NCI-H774 (cell line): ENCODE measurements around the gene TMEM125.
A peak's percentile ranks its signal among the peaks of the same experiment; 100 is the strongest.

Source experiments
- DNase-seq: peaks from one replicate; lab custom pipeline; 2025; lab: John Stamatoyannopoulos, UW

Gene TMEM125

DNA sequence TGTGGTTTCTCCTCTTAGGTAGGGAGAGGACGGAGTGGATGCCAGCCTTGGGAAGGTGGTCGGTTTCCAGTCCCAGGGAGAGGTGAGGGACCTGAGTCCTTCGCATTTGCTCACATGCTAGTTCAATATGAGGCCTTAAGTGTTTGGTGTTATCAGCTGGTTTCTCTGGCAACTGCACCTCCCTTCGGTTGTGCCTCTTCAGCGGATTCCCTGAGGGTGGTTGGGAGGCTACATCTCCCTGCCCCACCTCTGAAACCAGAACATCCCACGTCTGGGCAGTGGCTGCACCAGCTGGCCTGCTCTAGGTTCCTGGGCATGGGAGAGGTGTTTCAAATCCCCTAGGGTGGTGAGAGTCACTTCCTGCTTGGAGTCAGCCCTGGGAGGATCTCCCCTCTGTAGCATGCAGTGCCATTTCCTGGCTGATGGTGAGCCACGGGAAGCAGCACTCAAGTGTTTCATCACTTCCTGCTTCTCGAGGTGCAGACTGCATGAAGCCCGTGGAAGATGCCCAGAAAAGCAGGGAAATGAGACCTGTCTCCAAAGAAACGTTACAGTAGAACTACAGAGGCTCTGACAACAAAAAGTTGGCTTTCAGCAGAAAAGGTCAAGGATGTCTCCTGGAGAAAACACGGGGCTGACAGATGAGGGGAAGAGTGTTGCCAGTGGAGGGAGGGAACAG, 4.5 kb downstream of the TMEM125 start:
- DNase-seq, result peak; percentile 30

DNA sequence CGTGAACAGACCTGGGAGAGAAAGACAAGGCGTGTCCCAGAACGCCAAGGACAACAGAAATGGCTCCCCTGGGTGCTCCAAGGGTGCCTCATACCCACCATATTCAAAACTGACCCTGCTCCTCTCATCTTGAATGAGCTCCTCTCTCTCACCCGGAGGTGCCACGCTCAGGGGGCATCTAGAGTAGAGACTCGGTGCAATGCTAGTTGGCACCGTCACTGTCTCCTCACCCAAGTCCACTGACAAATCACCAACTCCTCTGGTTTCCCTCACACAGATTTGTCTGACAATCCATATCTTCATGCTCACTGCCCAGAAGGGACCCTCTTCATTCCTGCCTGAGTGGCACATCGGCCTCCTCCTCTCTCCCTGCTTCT, 5.0 kb downstream of the TMEM125 start:
- DNase-seq, result no peak

DNA sequence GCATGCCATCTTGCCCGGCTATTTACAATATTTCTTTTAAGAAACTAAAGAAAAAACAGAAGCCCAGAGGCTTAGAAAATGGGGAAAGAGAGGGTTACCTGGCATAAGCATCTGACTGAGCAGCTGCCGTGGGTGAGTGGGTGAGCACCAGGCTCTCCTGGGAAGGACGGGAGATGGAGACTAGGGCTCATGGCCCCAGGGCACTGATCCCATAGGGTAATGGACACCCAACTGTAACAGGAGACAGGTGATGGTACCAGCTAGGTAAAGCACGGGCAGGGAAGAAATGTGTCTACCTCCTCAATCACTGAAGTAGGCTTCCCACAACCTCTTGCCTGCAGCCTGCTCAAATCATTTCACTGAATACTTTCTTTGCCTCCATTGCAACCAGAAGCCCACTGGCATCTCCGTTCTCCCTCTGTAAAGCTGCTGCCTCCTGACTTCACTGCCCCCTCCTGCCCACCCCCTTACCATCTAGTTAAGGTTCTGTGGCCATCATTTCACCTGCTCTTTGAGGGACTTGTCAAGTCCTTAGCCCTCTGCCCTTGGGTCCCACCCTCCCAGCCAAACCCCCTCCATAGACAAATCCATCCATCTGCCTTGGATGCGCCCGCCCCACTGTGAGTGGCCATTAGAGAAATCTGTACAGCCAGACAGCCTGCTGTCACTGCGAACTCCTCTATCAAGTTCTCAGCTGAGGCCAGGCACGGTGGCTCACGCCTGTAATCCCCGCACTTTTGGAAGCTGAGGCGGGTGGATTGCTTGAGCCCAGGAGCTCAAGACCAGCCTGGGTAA, 6.2 kb downstream of the TMEM125 start:
- DNase-seq, result no peak

DNA sequence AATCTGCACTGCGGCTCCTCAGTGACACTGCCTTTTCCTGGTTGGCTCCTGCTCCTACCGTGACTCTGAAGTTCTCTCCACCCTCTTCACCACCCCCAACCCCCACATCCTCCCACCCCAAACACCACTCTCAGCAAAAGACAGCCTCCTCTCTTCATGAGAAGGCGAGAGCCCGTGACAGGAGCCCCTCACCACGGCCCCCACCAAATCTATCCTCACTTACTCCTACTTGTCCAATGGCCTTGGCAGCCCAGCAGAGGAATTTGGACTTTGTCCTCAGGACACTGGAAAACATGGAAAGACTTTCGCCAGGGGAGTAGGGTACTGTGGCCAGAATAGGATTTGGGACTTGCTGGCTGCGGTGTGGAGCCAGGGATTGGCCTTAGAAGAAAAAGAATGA, 6.9 kb downstream of the TMEM125 start:
- no peak for DNase-seq

DNA sequence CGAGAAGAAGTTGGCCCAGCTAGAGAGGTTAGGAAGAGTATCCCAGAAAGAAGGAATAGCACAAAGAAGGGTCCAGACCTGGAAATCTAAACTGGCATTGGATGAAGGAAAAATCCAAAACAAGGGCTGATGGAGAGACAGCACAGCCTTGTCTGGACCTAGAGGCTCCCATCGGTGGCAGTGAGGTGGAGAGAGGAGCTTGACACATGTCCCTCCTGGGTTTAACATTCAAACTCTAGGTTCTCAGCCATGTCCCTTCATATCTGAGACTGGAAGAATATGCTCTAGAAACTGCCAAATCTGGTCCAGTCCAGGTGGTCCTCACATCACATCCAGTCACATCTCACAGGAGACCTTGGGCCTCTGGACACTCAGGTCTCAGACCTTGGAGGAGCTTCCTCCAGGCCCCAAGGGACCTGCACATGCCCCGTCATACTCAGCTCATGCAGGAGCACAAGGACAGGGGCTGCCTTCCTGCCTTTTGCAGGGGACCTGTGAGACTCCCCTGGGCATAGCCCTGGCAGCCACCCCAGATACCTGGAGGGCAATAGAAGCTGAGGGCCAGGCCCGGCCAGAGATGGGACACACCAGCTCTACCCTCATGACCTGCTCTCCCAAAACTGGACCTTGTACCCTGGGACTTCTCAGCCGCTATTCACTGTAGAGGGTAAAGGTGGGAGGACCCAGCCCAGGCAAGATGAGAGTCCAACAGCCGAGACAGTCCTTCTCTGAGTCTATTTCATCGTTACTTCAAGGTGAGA, 7.5 kb downstream of the TMEM125 start:
- DNase-seq, result no peak

DNA sequence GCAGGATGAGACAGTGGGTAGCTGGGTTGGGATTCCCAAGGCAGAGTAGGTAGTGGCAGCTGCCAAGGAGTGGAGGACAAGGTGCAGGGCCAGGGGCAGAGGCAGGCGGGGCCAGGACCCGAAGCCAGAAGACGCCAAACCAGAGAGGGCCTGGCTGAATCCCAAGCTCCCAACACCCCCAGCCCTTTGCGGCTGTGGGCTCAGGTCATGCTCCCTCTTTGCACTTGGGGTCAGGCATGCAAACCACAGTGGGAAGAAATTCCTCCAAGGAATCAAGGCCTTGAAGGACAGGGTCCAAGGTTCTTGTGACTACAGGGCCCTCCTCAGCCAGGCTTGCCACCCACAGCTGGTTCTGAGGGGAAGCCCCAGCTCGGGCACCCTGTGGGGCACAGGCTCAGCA, 9.4 kb downstream of the TMEM125 start:
- no peak for DNase-seq

DNA sequence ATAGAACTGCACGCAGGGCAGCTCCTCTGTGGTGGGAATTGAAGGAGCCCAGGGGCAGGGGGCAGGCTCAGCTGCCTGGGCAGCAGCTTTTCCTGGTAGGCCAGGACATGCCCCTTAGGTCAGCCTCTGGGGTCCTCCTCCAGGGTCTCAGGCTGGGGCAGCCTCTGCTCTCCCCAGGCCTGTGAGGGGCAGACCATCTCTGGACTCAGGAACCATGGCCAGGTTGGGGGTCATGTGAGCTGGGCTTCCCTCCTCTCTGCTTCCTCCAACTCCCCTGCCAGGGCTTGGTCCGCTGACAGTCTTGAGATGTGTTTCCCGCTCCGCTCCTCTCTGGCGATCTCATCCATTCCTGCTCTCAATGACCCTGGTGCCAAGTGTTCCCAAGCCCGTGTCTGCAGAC, 9.9 kb downstream of the TMEM125 start:
- DNase-seq, result no peak

DNA sequence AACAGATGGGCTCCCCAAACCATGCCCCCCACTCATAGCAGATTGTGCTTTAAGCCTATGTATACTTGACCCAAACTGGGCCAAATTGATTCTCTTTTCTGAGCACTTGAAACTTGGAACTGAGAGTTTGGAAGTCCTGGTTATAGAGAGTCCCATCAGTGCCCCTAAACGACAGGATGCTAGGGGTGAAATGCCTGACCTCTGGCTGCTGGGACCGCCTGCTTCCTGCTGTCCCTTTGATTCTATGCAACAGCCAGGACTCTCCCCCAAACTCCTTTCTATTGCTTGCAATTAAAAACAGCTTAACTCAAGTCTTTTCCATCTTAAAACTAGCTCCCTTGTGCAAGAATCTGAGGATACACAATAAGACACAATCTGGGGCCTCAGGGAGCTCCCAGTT, 10.9 kb downstream of the TMEM125 start:
- DNase-seq, result no peak

DNA sequence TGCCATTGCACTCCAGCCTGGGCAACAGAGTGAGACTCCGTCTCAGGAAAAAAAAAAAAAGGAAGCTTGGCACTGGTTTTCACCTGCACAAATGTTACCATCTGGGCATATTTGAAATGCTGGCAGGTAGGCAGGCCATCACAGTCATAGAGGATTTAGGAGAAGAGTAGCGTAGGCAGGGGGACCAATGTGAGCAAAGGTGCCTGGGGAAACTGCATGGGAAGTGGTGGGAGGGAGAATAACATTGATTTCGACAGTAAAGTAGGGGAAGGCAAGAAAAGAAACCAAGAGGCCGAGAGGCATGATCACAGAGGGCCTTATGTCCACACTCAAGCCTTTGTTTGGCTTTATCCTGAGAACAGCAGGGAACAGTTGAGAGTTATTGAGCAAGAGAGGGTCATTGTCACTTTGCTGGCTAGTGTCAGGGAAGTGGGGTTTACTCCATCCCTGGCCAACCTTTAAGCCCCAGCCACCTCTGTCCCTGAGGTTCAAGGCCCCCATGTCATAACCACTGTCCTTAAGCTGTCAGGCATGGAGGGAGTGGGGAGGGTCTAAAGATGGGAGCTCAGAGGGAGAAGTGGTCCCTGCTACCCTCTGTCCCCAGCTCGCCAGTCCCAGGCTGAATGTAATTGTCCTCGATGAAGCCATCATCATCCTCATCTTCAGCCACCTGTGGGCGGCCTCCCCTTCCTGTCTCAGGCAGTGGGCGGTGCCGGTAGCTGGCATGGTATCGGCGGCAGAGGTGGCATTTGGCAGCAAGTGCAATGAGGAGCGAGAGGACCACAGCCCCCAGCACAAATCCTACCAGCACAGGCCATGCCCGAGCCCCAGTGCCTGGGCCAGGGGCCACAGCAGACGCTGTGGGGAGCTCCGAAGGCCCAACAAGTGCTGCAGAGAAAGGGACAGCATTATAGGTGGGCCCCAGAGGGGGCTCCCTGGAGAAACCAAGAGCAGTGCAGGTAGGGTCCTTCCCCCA, 12.7 kb downstream of the TMEM125 start:
- DNase-seq, result peak; percentile 36

DNA sequence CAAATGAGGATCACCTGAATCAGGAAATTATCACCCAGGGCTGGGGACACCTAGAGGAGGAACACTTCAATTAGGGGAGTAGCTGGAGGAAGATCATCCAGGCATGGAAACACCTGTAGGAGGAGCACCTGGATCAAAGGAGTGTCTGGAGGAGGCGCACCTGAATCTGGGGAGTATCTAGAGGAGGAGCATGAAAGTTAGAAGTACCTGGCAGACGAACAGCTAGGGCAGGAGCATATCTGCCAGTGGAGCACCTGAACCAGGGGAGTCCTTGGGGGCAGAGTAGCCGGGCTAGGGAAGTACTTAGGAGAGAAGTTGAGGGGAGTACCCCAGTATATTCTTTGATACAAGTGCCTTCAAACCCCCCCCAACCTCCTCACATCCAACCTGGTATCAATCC, 14.3 kb downstream of the TMEM125 start:
- no peak for DNase-seq

DNA sequence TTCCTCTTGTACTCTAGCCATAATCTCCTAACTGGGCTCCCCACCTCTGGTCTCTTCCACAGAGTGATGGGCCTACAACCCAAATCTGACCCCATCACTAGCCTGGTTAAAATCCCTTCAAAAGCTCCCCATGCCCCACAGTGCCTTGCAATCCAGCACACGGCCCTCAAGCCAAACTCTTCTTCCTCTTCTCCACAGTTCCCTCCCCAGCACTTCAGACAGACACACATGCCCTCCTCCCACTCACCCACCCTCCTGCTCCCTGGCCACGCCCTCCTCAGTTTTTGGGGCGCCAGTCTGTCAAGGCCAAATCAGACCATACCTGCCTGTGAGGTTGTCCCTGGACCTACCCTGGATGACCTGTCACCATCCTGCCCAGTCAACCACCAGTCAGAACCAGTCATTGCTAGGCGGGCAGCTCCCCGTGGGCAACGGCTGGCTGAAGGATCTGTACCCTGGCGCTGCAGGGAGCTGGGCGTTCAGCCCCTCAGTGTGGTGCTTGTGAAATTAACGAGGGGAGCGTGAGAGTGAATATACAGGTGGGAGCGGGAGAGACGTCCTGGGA, 14.8 kb downstream of the TMEM125 start:
- DNase-seq, result no peak

DNA sequence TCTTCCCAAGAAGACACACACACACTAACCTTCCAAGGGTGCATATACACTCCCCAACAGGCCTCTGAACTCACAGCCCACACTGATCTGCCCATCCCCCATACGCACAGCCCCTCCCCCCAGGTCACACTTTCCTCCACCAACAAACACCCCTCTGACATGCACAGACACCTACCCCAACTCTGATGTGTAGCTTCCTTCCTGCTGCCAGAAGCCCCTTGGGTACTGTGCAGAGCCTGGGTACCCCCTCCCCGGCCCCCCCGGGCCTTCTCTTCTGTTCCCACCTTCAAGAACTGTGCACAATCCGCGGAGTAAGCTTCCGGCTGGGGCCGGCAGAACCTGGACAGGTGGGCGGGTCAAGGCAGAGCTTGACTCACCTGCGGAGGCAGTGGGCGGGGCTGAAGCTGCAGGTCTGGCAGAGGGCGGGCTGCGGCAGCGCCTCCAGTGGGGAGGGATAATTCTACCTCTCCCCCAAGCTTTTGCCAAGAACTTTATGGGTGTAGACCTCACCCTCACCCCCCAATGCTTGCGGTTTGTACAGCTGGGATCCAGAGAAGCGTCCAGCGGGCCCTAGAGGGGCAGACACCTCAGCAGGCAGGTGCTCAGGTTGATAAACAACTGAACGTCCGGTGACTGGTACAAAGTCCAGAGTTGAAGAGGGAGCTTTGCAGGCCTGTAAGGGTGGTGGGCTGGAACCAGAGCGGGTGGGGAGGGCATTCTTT, 15.6 kb downstream of the TMEM125 start, which contains the start of gene C1orf210:
Gene C1orf210, minus strand, starts transcription at position 313 of the 722 bp plus-strand sequence. CDS start 2,311 bp downstream, outside the sequence.
- DNase-seq, result peak; percentile 95

DNA sequence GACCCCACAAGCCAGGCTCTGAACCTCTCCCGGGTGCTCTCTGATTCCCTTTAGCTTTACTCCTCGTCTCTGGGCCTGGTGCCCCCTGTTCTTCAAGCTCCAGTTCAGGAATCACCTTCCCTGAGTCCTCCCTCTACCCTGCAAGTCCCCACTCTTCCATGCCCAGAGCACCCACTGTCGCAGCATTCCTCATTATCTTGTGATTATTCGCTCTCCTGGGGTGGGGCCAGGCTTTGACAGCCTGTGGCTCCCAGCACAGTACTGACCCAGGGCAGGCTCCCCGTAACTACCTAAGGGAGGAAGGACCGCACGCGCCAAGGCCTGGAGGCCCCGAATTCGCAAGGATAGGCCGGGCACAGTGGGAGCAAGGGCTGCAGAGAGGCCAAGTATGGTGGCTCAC, 16.3 kb downstream of the TMEM125 start:
- no peak for DNase-seq

DNA sequence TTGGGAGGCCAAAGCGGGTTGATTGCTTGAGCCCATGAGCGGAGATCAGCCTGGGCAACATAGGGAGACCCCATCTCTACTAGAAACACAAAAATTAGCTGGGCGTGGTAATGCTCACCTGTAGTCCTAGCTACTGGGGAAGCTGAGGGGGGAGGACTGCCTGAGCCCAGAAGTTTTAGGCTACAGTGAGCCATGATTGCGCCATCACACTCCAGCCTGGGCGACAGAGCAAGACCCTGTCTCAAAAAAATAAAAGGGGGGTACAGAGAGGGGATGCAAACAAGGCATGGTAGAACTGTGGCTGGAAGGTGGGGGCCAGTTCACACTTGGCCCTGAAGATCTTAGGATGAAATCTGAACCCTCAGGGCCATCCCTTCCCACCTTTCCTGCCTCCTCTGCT, 16.8 kb downstream of the TMEM125 start:
- no peak for DNase-seq

DNA sequence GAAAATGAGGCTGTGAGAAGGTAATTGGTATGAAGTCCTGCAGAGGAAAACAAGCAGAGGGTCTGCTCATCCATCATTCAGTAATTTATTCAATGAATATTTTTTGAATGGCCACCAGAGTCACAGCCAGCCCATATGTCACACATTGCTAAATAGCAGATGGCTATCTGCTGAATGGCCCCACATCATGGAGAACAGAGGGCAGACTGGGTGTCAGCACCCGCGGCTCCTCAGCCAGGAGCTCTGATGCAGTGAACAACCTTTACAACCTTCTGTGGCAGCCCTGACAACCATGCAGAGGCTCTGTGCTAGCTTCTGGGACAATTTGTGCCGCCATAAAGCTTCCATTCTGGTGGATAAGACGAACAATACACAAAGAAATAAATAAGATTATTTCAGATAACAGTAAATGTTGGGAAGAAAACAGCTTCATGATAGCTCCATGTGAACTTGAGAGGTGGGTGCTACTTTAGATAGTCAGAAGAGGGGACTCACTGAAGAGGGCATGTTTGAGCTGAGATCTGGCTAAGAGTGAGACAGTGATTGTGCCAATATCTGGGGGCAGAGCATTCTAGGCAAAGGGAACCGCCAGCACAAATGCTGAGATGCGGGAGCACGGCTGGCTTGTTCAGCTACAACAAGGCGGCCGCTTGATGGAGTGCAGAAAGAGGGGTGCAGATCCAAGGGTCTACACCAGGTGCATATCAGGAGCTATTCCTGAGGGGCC, 18.4 kb downstream of the TMEM125 start:
- DNase-seq, result no peak

DNA sequence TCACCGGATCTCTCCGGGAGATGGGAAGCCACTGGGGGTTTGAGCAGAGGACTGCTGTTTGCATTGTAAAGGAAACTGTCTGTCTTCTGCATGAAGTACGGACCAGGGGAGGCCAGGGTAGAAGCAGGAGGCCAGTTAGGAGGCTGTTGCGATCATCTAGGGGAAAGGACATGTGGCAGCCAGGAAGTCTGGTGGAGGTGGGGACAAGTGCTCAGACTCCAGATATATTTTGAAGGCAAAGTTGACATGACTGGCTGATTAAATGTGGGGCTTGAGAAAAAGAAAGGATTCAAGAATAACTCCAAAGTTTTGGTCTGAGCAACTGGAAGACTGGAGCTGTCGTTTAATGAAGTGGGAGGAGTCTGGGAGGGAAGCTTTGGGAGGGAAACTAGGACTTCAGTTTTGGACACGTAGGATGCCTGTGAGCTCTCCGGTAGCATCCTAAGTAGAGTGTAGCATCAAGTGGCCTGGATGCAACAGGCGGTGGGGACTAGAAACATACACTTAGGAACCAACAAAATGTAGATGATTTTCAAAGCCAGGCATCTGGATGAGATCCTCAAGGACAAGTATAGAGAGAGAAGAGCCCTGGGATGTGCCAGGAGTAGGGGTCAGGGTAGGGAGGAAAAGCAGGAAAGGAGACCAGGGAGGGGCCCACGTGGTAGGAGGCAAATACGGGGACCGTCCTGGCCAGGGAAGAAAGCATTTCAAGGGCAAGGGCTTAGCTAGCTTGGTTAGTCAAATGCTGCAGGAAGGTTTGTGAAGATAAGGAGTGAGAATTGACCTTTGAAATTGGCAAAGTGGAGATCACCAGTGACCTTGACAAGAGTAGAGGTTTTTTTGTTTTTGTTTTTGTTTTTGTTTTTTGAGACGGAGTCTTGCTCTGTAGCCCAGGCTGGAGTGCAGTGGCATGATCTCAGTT, 19.3 kb downstream of the TMEM125 start:
- DNase-seq, result no peak

DNA sequence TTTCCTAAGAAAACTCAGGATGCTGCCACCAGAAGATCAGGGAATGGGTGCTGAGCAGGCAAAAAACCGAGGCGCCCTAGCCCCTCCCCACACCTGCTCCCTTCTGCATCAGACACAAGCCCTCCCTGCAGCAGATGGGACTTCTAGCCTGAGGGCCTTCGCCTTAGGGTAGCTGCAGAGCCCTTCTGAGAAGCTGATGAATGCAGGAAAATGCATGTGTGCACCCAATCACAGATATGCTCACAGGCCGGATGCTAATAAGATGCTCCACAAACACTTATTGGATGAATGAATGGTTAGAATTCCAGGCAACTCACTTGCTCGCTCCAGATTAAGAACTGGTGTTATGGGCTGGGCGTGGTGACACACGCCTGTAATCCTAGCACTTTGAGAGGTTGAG, 22.4 kb downstream of the TMEM125 start:
- no peak for DNase-seq

DNA sequence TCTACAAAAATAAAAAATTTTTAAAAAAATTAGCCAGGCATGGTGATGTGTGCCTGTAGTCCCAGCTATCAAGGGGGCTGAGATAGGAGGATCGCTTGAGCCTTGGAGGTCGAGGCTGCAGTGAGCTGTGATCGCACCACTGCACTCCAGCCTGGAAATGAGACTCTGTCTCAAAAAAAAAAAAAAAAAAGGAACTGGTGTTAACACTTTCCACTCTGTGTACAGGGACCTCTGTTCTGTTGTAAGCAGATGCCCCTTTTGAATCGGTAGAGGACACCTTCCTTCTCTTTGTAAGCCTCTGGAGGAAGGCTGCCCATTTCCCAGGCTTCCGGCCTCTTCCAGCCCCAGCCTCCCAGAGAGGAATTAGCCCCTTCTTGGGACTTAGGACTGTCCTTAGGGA, 22.9 kb downstream of the TMEM125 start:
- DNase-seq, result no peak

DNA sequence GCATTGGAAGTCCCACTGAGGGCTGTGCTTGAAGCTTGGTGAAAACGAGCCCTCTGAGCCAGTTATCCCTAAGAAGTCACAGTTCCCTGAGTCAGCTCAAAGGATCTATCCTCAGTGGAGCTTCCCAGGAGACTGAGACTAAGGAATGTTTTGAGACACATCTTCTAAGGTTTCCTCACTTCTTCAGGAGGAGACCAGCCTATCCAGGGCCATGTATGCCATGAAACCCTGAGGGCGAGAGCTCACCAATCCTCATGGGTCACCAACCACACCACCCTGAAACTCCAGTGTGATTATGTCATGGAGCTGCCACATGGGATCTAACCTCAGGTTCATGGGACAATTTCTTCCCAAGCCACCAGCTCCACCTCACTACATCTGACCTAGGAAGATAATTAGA, 23.4 kb downstream of the TMEM125 start:
- no peak for DNase-seq
